ENCODE results near the gene WWOX. TPM values are rescaled to one million over a fixed set of nuclear protein-coding genes. Genes with fewer than 3 reads are reported as not detected.

The WWOX gene
- total RNA-seq, 1 experiment from 2014 or later = 28.3 TPM

- no peak for ATAC-seq
These were observed 803.8 kb downstream of the WWOX start for GRCh38 chr16:78903237-78903636.

GRCh38 chr16:78903843-78904242 is 804.4 kb downstream of the WWOX start:
- Histone ChIP-seq H3K36me3 (ENCODE audit: low read depth, low read length) (no peaks in the 10 kb centered on the region), H3F3A (ENCODE audit: low read length, unreplicated experiment) (no peaks in the 10 kb centered on the region), H3K4me2 (ENCODE audit: low read length) (no peak overlapping the region), H3K9me3 (ENCODE audit: low read length) (no peaks in the 10 kb centered on the region), H3K79me2 (ENCODE audit: low read length) (no peaks in the 10 kb centered on the region), H2AFZ (ENCODE audit: low read length) (no peak overlapping the region), H3K9ac (ENCODE audit: low read length) (no peak overlapping the region), H4K20me1 (ENCODE audit: low read length) (no peaks in the 10 kb centered on the region), H3K27me3 (ENCODE audit: low read length) (no peaks in the 10 kb centered on the region), H3K4me1 (ENCODE audit: insufficient read depth, low read length) (no peaks in the 10 kb centered on the region), H3K9me2 (replicated peaks; ENCODE audit: low read length) (no peaks in the 10 kb centered on the region), H3K4me3 (ENCODE audit: low read length) (no peak overlapping the region), H3K27ac (ENCODE audit: low read length) (no peak overlapping the region)
- intact Hi-C loops (cut with micrococcal nuclease) = no loop called here
- BruUV-seq (replicated peaks) = no TSS peak
- CTCF ChIA-PET = no interaction called here
- ATAC-seq (no peak), DNase-seq (no peak)
- TF ChIP-seq EZH2phosphoT487 (IDR thresholded peaks at IDR 0.05; ENCODE audit: borderline replicate concordance, low read length) = no peak
- no peak for TF ChIP-seq EZH2 (IDR thresholded peaks at IDR 0.05; ENCODE audit: low read length, unreplicated experiment)
- TF ChIP-seq CTCF (conservative IDR thresholded peaks at IDR 0.05; ENCODE audit: low read depth, low read length) = no peak
- POLR2A ChIA-PET (ENCODE audit: unreplicated experiment) = no interaction called here

More at GRCh38 chr16:78903237-78903636, 803.8 kb downstream of the WWOX start:
- H3K4me2 ChIP-seq (ENCODE audit: low read length) = no peak overlapping the region
- no peaks in the 10 kb centered on the region for H3F3A ChIP-seq (ENCODE audit: low read length, unreplicated experiment)
- no peaks in the 10 kb centered on the region for H3K4me1 ChIP-seq (ENCODE audit: insufficient read depth, low read length)
- H3K79me2 ChIP-seq (ENCODE audit: low read length) = no peaks in the 10 kb centered on the region
- H3K36me3 ChIP-seq (ENCODE audit: low read depth, low read length) = no peaks in the 10 kb centered on the region
- H3K27me3 ChIP-seq (ENCODE audit: low read length) = no peaks in the 10 kb centered on the region
- no peak overlapping the region for H2AFZ ChIP-seq (ENCODE audit: low read length)
- no peak overlapping the region for H3K9ac ChIP-seq (ENCODE audit: low read length)
- intact Hi-C loops (cut with micrococcal nuclease) = no loop called here
- H4K20me1 ChIP-seq (ENCODE audit: low read length) = no peaks in the 10 kb centered on the region
- no peak for TF ChIP-seq EZH2phosphoT487 (IDR thresholded peaks at IDR 0.05; ENCODE audit: borderline replicate concordance, low read length)
- no peak for TF ChIP-seq CTCF (conservative IDR thresholded peaks at IDR 0.05; ENCODE audit: low read depth, low read length)
- TF ChIP-seq EZH2 (IDR thresholded peaks at IDR 0.05; ENCODE audit: low read length, unreplicated experiment) = no peak
- CTCF ChIA-PET = no interaction called here
- POLR2A ChIA-PET (ENCODE audit: unreplicated experiment) = no interaction called here
- no peak overlapping the region for H3K4me3 ChIP-seq (ENCODE audit: low read length)
- H3K27ac ChIP-seq (ENCODE audit: low read length) = no peak overlapping the region
- BruUV-seq (replicated peaks) = no TSS peak
- no peak for DNase-seq
- no peaks in the 10 kb centered on the region for H3K9me3 ChIP-seq (ENCODE audit: low read length)
- no peaks in the 10 kb centered on the region for H3K9me2 ChIP-seq (replicated peaks; ENCODE audit: low read length)

GRCh38 chr16:78906135-78906534 is 806.7 kb downstream of the WWOX start:
- H3K36me3 ChIP-seq (ENCODE audit: low read depth, low read length) = no peaks in the 10 kb centered on the region
- no peak overlapping the region for H3K4me3 ChIP-seq (ENCODE audit: low read length)
- H3K27ac ChIP-seq (ENCODE audit: low read length) = no peak overlapping the region
- H4K20me1 ChIP-seq (ENCODE audit: low read length) = no peaks in the 10 kb centered on the region
- ChIA-PET POLR2A (ENCODE audit: unreplicated experiment) (no interaction called here), CTCF (no interaction called here)
- no peaks in the 10 kb centered on the region for H3K27me3 ChIP-seq (ENCODE audit: low read length)
- no peaks in the 10 kb centered on the region for H3K4me1 ChIP-seq (ENCODE audit: insufficient read depth, low read length)
- H3K9me3 ChIP-seq (ENCODE audit: low read length) = no peaks in the 10 kb centered on the region
- intact Hi-C loops (cut with micrococcal nuclease) = no loop called here
- no peak overlapping the region for H2AFZ ChIP-seq (ENCODE audit: low read length)
- H3K9me2 ChIP-seq (replicated peaks; ENCODE audit: low read length) = no peaks in the 10 kb centered on the region
- DNase-seq = no peak
- H3K9ac ChIP-seq (ENCODE audit: low read length) = no peak overlapping the region
- H3F3A ChIP-seq (ENCODE audit: low read length, unreplicated experiment) = no peaks in the 10 kb centered on the region
- TF ChIP-seq CTCF (conservative IDR thresholded peaks at IDR 0.05; ENCODE audit: low read depth, low read length) = no peak
- TF ChIP-seq EZH2 (IDR thresholded peaks at IDR 0.05; ENCODE audit: low read length, unreplicated experiment) = no peak
- no peak for TF ChIP-seq EZH2phosphoT487 (IDR thresholded peaks at IDR 0.05; ENCODE audit: borderline replicate concordance, low read length)
- ATAC-seq = no peak
- no TSS peak for BruUV-seq (replicated peaks)
- no peak overlapping the region for H3K4me2 ChIP-seq (ENCODE audit: low read length)
- H3K79me2 ChIP-seq (ENCODE audit: low read length) = no peaks in the 10 kb centered on the region
